ENCODE measurements around the gene POLE. TPM values are rescaled to one million over a fixed set of nuclear protein-coding genes. Genes with fewer than 3 reads are reported as not detected.
A peak's percentile ranks its signal among the peaks of the same experiment; 100 is the strongest.

POLE gene
- total RNA-seq, 1 experiment from 2014 or later = 200 TPM

DNA sequence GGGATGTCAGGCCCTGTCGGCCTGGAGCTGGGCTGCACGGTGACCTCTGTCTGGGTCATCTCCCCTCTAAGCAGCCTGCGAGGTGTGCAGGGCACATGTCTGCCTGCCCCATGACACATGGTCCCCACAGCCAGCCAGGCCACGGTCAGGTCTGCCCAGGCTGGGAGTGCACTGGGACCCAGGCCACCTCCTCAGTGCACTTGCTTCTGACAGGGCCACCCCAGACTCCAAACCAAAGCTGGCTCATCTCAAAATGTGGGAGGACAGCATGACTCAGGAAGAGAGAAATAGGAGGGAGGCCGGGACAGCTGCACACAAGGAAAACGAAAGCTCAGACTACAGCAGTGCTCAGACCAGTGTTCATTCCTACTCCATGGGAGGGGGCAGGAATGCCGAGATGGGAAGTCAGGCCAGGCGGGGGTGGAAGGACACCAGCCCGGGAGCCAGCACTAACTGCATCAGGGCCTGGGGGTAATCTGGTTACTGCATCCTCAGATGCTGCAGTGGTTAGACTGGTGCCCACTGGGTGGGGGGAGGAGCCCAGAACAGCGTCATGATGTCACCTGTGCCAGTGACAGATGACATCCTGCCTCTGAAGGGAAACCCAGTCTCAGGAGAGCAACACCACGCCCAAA is 64.6 kb downstream of the POLE start:
- CTCF ChIA-PET = interaction anchor here (1.1 kb wide), 1 partner anchor 8 kb away, joined by 4 read pairs; no protein-coding TSS in a partner anchor
- peaks cover 12% of the 10 kb centered on the region for H3K27me3 Mint-ChIP-seq (ENCODE audit: unreplicated experiment)
- no TSS peak for BruUV-seq (replicated peaks)
- no peak for TF ChIP-seq CTCF (IDR thresholded peaks at IDR 0.05; ENCODE audit: unreplicated experiment)
- DNase-seq = no peak
- H3K36me3 Mint-ChIP-seq (ENCODE audit: insufficient read depth, unreplicated experiment) = peaks cover 42% of the 10 kb centered on the region
- peaks cover 19% of the 10 kb centered on the region for H3K4me1 Mint-ChIP-seq (ENCODE audit: low read depth, unreplicated experiment)
- peak overlapping the region; percentile 5 for H3K27ac Mint-ChIP-seq (ENCODE audit: unreplicated experiment)
- intact Hi-C loops (cut with micrococcal nuclease; ENCODE audit: unreplicated experiment) = no loop called here
- no peak overlapping the region for H3K4me3 Mint-ChIP-seq (ENCODE audit: low read depth, unreplicated experiment)
- no peaks in the 10 kb centered on the region for H3K9me3 Mint-ChIP-seq (ENCODE audit: low read depth, unreplicated experiment)

DNA sequence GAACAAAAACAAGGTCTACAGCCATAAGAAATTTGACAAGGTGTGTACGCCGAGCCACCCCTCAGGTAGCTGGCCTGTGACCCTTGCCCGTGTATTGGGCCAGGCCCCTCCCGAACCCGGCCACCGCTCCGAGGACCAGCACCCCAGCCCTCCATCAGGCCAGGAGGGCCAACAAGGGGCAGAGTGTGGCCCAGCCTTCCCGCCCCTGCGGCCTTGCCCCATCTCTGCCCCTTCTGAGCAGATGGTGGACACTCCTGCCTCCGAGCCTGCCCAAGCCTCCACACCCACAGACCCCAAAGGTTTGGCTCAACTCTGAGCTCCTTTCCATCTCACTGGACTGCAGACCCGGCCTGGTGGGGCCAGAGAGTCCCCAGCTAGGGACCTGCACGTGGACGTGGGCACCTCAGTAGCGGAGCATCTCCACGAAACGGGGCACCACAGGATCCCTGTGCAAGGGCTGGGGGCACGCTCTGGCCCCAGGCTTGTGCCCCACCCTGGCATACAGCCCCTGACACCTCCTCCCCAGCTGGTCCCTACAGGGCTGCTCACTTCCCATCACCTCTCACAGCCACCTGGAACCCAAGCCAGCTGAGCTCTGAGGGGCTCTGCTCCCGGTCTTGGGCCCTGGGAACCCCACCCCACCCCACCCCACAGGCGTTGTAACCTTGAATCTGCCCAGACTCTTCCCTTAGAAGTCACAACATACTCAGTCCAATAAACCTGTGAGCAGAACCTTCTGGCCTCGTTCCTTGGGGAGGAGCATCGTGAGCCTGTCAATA is 65.3 kb downstream of the POLE start:
- CTCF ChIA-PET = interaction anchor here (1.5 kb wide), 1 partner anchor 17 kb away, joined by 3 read pairs; no protein-coding TSS in a partner anchor
- no peak for TF ChIP-seq CTCF (IDR thresholded peaks at IDR 0.05; ENCODE audit: unreplicated experiment)
- no peak overlapping the region for H3K4me3 Mint-ChIP-seq (ENCODE audit: low read depth, unreplicated experiment)
- peaks cover 43% of the 10 kb centered on the region for H3K36me3 Mint-ChIP-seq (ENCODE audit: insufficient read depth, unreplicated experiment)
- peaks cover 19% of the 10 kb centered on the region for H3K27me3 Mint-ChIP-seq (ENCODE audit: unreplicated experiment)
- no peak for DNase-seq
- H3K27ac Mint-ChIP-seq (ENCODE audit: unreplicated experiment) = peak overlapping the region; percentile 5
- H3K9me3 Mint-ChIP-seq (ENCODE audit: low read depth, unreplicated experiment) = no peaks in the 10 kb centered on the region
- BruUV-seq (replicated peaks) = no TSS peak
- peaks cover 19% of the 10 kb centered on the region for H3K4me1 Mint-ChIP-seq (ENCODE audit: low read depth, unreplicated experiment)
- intact Hi-C loops (cut with micrococcal nuclease; ENCODE audit: unreplicated experiment) = no loop called here

DNA sequence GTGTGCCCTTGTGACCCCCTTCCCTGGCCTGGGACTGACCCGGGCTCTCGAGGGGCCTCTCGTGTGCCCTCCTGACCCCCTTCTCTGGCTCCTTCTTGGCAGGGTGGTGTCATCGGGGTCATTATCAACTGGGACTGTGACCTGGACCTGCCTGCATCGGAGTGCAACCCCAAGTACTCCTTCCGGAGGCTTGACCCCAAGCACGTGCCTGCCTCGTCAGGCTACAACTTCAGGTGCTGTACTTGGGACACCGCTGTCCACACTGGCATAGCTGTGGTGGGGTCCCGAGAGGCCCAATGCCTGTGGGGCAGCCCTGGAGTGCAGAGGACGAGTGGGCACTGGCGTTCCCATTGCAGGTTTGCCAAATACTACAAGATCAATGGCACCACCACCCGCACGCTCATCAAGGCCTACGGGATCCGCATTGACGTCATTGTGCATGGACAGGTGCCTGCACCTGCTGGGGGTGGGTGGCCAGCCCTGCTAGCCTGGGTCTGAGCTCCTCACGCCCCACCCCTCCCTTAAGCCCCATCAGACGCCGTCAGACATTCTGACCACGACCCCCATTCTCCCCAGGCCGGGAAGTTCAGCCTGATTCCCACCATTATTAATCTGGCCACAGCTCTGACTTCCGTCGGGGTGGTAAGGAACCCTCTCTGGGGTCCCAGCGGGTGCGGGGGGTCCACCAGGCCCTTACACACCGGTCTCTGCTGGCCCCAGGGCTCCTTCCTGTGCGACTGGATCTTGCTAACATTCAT is 66.1 kb downstream of the POLE start:
- no peak for TF ChIP-seq CTCF (IDR thresholded peaks at IDR 0.05; ENCODE audit: unreplicated experiment)
- intact Hi-C loops (cut with micrococcal nuclease; ENCODE audit: unreplicated experiment) = no loop called here
- DNase-seq = no peak
- H3K36me3 Mint-ChIP-seq (ENCODE audit: insufficient read depth, unreplicated experiment) = peaks cover 43% of the 10 kb centered on the region
- H3K27ac Mint-ChIP-seq (ENCODE audit: unreplicated experiment) = no peak overlapping the region
- no TSS peak for BruUV-seq (replicated peaks)
- CTCF ChIA-PET = interaction anchor here (1.5 kb wide), 1 partner anchor 18 kb away, joined by 3 read pairs; no protein-coding TSS in a partner anchor
- H3K4me1 Mint-ChIP-seq (ENCODE audit: low read depth, unreplicated experiment) = peaks cover 19% of the 10 kb centered on the region
- peaks cover 26% of the 10 kb centered on the region for H3K27me3 Mint-ChIP-seq (ENCODE audit: unreplicated experiment)
- no peak overlapping the region for H3K4me3 Mint-ChIP-seq (ENCODE audit: low read depth, unreplicated experiment)
- H3K9me3 Mint-ChIP-seq (ENCODE audit: low read depth, unreplicated experiment) = no peaks in the 10 kb centered on the region

- Mint-ChIP-seq H3K4me3 (ENCODE audit: low read depth, unreplicated experiment) (no peak overlapping the region), H3K4me1 (ENCODE audit: low read depth, unreplicated experiment) (peaks cover 19% of the 10 kb centered on the region)
Measured at GRCh38 chr12:132620113-132620898, 66.8 kb downstream of the POLE start.

More at GRCh38 chr12:132620113-132620898, 66.8 kb downstream of the POLE start:
- Mint-ChIP-seq H3K27me3 (ENCODE audit: unreplicated experiment) (peaks cover 34% of the 10 kb centered on the region), H3K9me3 (ENCODE audit: low read depth, unreplicated experiment) (peaks cover 3% of the 10 kb centered on the region), H3K36me3 (ENCODE audit: insufficient read depth, unreplicated experiment) (peaks cover 43% of the 10 kb centered on the region), H3K27ac (ENCODE audit: unreplicated experiment) (no peak overlapping the region)
- CTCF ChIA-PET = interaction anchor here (0.6 to 1.5 kb wide), 2 partner anchors 9 to 18 kb away, joined by 3 read pairs; no protein-coding TSS in a partner anchor
- no TSS peak for BruUV-seq (replicated peaks)
- intact Hi-C loops (cut with micrococcal nuclease; ENCODE audit: unreplicated experiment) = no loop called here
- TF ChIP-seq CTCF (IDR thresholded peaks at IDR 0.05; ENCODE audit: unreplicated experiment) = no peak
- DNase-seq = no peak

Measured in Calu3 (cell line).